ENCODE measurements around the gene KLK5. TPM values are rescaled to one million over a fixed set of nuclear protein-coding genes. Genes with fewer than 3 reads are reported as not detected.

The KLK5 gene
- polyA plus RNA-seq, 1 donor (not counting 4 experiments of a cell fraction or from before 2014, with no cell fraction given), result 477 TPM

- Histone ChIP-seq H4K20me1 (ENCODE audit: control insufficient read depth, extremely low read depth, insufficient read depth, low read length) (no peaks in the 10 kb centered on the region), H3K36me3 (ENCODE audit: control insufficient read depth in 2 of 2, extremely low read depth in 1 of 2, insufficient read depth in 2 of 2, low read length in 2 of 2) (no peaks in the 10 kb centered on the region), H3K9me3 (ENCODE audit: control insufficient read depth, low read depth, low read length) (no peaks in the 10 kb centered on the region), H3K4me1 (ENCODE audit: control insufficient read depth, extremely low read depth, insufficient read depth, low read length) (peaks cover 9% of the 10 kb centered on the region), H3K27ac (ENCODE audit: control insufficient read depth, insufficient read depth, low read length) (no peak overlapping the region), H3K9me1 (ENCODE audit: control insufficient read depth, extremely low read depth, insufficient read depth, low read length) (no peaks in the 10 kb centered on the region), H3K27me3 (ENCODE audit: control insufficient read depth, extremely low read depth, insufficient read depth, low read length) (no peaks in the 10 kb centered on the region), H3K4me2 (ENCODE audit: control insufficient read depth, extremely low read depth, insufficient read depth, low read depth, low read length) (no peak overlapping the region), H3K9ac (ENCODE audit: control insufficient read depth, extremely low read depth, insufficient read depth, low read length) (no peak overlapping the region), H3K79me2 (ENCODE audit: control insufficient read depth, insufficient read depth, low read length) (no peaks in the 10 kb centered on the region), H2AFZ (ENCODE audit: control insufficient read depth, low read length) (no peak overlapping the region), H3K4me3 (ENCODE audit: control insufficient read depth in 2 of 3, extremely low read depth in 1 of 3, insufficient read depth in 2 of 3, low read depth in 1 of 3, low read length in 3 of 3) (no peak overlapping the region)
- FAIRE-seq (no peak), DNase-seq (ENCODE audit: low read depth, low spot score) (no peak)
- TF ChIP-seq EZH2 (IDR thresholded peaks at IDR 0.05; ENCODE audit: low read length), result no peak
- no peak for TF ChIP-seq CTCF (optimal IDR thresholded peaks at IDR 0.05 in 1 of 3, IDR thresholded peaks at IDR 0.05 in 1 of 3, conservative IDR thresholded peaks at IDR 0.05 in 1 of 3; ENCODE audit: extremely low read depth in 1 of 3, insufficient read depth in 2 of 3, low read length in 3 of 3)
- dilution Hi-C loops (cut with MboI; ENCODE audit: extremely low pct_ligation_motif_present, low sequenced_read_pairs), result no loop called here
Measured at GRCh38 chr19:50898018-50898417, 54.8 kb downstream of the KLK5 start.

- H3K4me3 ChIP-seq (ENCODE audit: control insufficient read depth in 2 of 3, extremely low read depth in 1 of 3, insufficient read depth in 2 of 3, low read depth in 1 of 3, low read length in 3 of 3), result no peak overlapping the region
- no peak overlapping the region for H2AFZ ChIP-seq (ENCODE audit: control insufficient read depth, low read length)
- H4K20me1 ChIP-seq (ENCODE audit: control insufficient read depth, extremely low read depth, insufficient read depth, low read length), result no peaks in the 10 kb centered on the region
- H3K36me3 ChIP-seq (ENCODE audit: control insufficient read depth in 2 of 2, extremely low read depth in 1 of 2, insufficient read depth in 2 of 2, low read length in 2 of 2), result no peaks in the 10 kb centered on the region
- no peaks in the 10 kb centered on the region for H3K9me1 ChIP-seq (ENCODE audit: control insufficient read depth, extremely low read depth, insufficient read depth, low read length)
- H3K4me2 ChIP-seq (ENCODE audit: control insufficient read depth, extremely low read depth, insufficient read depth, low read depth, low read length), result no peak overlapping the region
- dilution Hi-C loops (cut with MboI; ENCODE audit: extremely low pct_ligation_motif_present, low sequenced_read_pairs), result no loop called here
- no peak overlapping the region for H3K27ac ChIP-seq (ENCODE audit: control insufficient read depth, insufficient read depth, low read length)
- H3K27me3 ChIP-seq (ENCODE audit: control insufficient read depth, extremely low read depth, insufficient read depth, low read length), result no peaks in the 10 kb centered on the region
- TF ChIP-seq CTCF (optimal IDR thresholded peaks at IDR 0.05 in 1 of 3, IDR thresholded peaks at IDR 0.05 in 1 of 3, conservative IDR thresholded peaks at IDR 0.05 in 1 of 3; ENCODE audit: extremely low read depth in 1 of 3, insufficient read depth in 2 of 3, low read length in 3 of 3) (peak in 1 of 3 experiments; percentile 34), EZH2 (IDR thresholded peaks at IDR 0.05; ENCODE audit: low read length) (no peak)
- H3K4me1 ChIP-seq (ENCODE audit: control insufficient read depth, extremely low read depth, insufficient read depth, low read length), result peaks cover 9% of the 10 kb centered on the region
- no peak for DNase-seq (ENCODE audit: low read depth, low spot score)
- FAIRE-seq, result no peak
- H3K79me2 ChIP-seq (ENCODE audit: control insufficient read depth, insufficient read depth, low read length), result no peaks in the 10 kb centered on the region
- H3K9ac ChIP-seq (ENCODE audit: control insufficient read depth, extremely low read depth, insufficient read depth, low read length), result no peak overlapping the region
- no peaks in the 10 kb centered on the region for H3K9me3 ChIP-seq (ENCODE audit: control insufficient read depth, low read depth, low read length)
Measured at GRCh38 chr19:50897612-50898011, 55.2 kb downstream of the KLK5 start.

Measured in keratinocyte (primary cell).